Measurements from ENCODE around the gene AKAP13. TPM values are rescaled to one million over a fixed set of nuclear protein-coding genes. Genes with fewer than 3 reads are reported as not detected.

AKAP13 gene
- total RNA-seq, 1 donor from 2014 or later = 73.8 TPM

DNA sequence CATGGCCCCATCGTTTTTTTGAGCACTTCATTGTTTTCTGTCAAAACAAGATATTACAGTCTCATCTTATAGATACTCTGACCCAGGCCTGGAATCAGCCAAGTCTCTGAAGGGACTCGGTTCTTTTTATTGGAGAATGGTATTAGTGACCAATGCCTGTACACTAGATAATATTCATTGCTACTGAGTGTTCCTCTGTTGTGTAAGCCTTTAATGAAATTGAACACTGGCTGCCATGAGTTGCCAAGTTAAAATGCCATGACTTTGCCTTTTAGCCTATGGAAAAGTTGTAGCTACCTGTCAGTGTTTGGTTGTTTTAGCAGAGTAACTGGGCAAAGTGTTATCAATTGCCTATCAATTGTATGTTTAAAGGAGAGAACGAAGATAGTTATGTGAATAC, 134.0 kb downstream of the AKAP13 start:
- Mint-ChIP-seq H3K9me3 (peaks cover 3% of the 10 kb centered on the region), H3K27me3 (ENCODE audit: insufficient read depth, low read depth) (peaks cover 2% of the 10 kb centered on the region), H3K27ac (no peak overlapping the region), H3K4me1 (peaks cover 12% of the 10 kb centered on the region), H3K4me3 (no peak overlapping the region), H3K36me3 (peaks cover 9% of the 10 kb centered on the region)
- H3K9me3 ChIP-seq (ENCODE audit: low read depth) = no peaks in the 10 kb centered on the region
- peaks cover 17% of the 10 kb centered on the region for H3K4me1 ChIP-seq
- no peaks in the 10 kb centered on the region for H3K36me3 ChIP-seq
- no peaks in the 10 kb centered on the region for H3K27me3 ChIP-seq
- no peak overlapping the region for H3K27ac ChIP-seq
- H3K79me2 ChIP-seq (ENCODE audit: low read depth) = peaks cover 84% of the 10 kb centered on the region
- H2AFZ ChIP-seq (replicated peaks) = no peak overlapping the region
- DNase-seq (ENCODE audit: low spot score) = no peak
- TF ChIP-seq EZH2phosphoT487 (IDR thresholded peaks at IDR 0.05) (no peak), EZH2 (IDR thresholded peaks at IDR 0.05) (no peak)
- TF ChIP-seq, protein P1, sequence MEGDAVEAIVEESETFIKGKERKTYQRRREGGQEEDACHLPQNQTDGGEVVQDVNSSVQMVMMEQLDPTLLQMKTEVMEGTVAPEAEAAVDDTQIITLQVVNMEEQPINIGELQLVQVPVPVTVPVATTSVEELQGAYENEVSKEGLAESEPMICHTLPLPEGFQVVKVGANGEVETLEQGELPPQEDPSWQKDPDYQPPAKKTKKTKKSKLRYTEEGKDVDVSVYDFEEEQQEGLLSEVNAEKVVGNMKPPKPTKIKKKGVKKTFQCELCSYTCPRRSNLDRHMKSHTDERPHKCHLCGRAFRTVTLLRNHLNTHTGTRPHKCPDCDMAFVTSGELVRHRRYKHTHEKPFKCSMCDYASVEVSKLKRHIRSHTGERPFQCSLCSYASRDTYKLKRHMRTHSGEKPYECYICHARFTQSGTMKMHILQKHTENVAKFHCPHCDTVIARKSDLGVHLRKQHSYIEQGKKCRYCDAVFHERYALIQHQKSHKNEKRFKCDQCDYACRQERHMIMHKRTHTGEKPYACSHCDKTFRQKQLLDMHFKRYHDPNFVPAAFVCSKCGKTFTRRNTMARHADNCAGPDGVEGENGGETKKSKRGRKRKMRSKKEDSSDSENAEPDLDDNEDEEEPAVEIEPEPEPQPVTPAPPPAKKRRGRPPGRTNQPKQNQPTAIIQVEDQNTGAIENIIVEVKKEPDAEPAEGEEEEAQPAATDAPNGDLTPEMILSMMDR (IDR thresholded peaks at IDR 0.05) = no peak
- H4K20me1 ChIP-seq (ENCODE audit: low read depth) = peaks cover 27% of the 10 kb centered on the region
- H3K9ac ChIP-seq = no peak overlapping the region
- H3K4me2 ChIP-seq = no peak overlapping the region
- no peak overlapping the region for H3K4me3 ChIP-seq
- no peaks in the 10 kb centered on the region for H3F3A ChIP-seq (ENCODE audit: low read depth)

DNA sequence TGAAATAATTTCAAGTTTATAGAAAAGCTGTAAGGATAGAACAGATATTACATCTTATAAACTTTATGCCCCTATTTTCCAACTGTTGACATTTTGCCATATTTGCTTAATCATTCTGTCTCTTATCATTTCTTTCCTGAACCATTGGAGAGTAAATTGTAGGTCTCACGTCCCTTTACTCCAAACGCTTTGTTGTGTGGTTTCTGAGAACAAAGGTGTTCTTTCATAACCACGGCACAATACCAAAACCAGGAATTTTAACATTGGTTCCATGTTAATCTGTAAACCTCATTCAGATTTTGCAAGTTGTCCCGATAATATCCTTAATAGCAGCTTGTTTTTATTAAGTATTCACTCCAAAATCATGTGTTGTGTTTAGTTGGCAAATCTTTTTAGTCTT, 134.8 kb downstream of the AKAP13 start:
- Histone ChIP-seq H3K36me3 (no peaks in the 10 kb centered on the region), H4K20me1 (ENCODE audit: low read depth) (peaks cover 22% of the 10 kb centered on the region), H3K4me2 (no peak overlapping the region), H3K79me2 (ENCODE audit: low read depth) (peaks cover 84% of the 10 kb centered on the region), H3K9ac (no peak overlapping the region), H3K27ac (no peak overlapping the region), H3F3A (ENCODE audit: low read depth) (no peaks in the 10 kb centered on the region), H3K4me3 (no peak overlapping the region), H3K4me1 (peaks cover 10% of the 10 kb centered on the region), H2AFZ (replicated peaks) (no peak overlapping the region), H3K27me3 (no peaks in the 10 kb centered on the region), H3K9me3 (ENCODE audit: low read depth) (no peaks in the 10 kb centered on the region)
- DNase-seq (ENCODE audit: low spot score) = no peak
- Mint-ChIP-seq H3K27me3 (ENCODE audit: insufficient read depth, low read depth) (peaks cover 2% of the 10 kb centered on the region), H3K9me3 (peaks cover 3% of the 10 kb centered on the region), H3K4me1 (peaks cover 6% of the 10 kb centered on the region), H3K36me3 (peaks cover 9% of the 10 kb centered on the region), H3K27ac (no peak overlapping the region), H3K4me3 (no peak overlapping the region)
- TF ChIP-seq EZH2 (IDR thresholded peaks at IDR 0.05) = no peak
- TF ChIP-seq, protein P1 (IDR thresholded peaks at IDR 0.05) = no peak
- no peak for TF ChIP-seq EZH2phosphoT487 (IDR thresholded peaks at IDR 0.05)

DNA sequence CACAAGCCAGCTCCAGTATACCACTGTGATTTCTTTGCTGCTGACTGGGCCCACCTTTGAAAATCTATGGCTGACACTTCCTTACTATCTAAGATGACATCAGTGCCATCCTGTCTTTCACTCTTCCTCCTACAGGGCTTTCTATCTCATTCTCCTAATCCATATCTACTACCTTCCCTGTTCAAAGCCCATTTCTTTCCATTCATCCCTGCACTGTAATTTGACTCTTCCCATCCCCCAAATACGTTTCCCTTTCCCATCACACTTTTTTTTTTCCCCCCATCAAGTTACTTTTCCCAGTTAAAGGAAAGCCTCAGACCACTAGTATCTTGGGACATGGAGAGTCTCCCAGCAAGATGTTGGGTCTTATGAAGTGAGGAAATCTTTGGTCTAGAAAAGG, 136.7 kb downstream of the AKAP13 start:
- H3K4me3 ChIP-seq = no peak overlapping the region
- Mint-ChIP-seq H3K36me3 (peaks cover 11% of the 10 kb centered on the region), H3K27me3 (ENCODE audit: insufficient read depth, low read depth) (peaks cover 2% of the 10 kb centered on the region), H3K9me3 (peaks cover 3% of the 10 kb centered on the region), H3K4me3 (no peak overlapping the region), H3K27ac (no peak overlapping the region), H3K4me1 (peaks cover 6% of the 10 kb centered on the region)
- H4K20me1 ChIP-seq (ENCODE audit: low read depth) = peaks cover 23% of the 10 kb centered on the region
- H3K27me3 ChIP-seq = no peaks in the 10 kb centered on the region
- H3K9ac ChIP-seq = no peak overlapping the region
- H3K27ac ChIP-seq = no peak overlapping the region
- H3K36me3 ChIP-seq = no peaks in the 10 kb centered on the region
- peaks cover 10% of the 10 kb centered on the region for H3K4me1 ChIP-seq
- no peaks in the 10 kb centered on the region for H3K9me3 ChIP-seq (ENCODE audit: low read depth)
- peak overlapping the region; percentile 41 for H3K4me2 ChIP-seq
- TF ChIP-seq EZH2 (IDR thresholded peaks at IDR 0.05) (no peak), EZH2phosphoT487 (IDR thresholded peaks at IDR 0.05) (no peak)
- TF ChIP-seq, protein P1 (IDR thresholded peaks at IDR 0.05) = no peak
- H3F3A ChIP-seq (ENCODE audit: low read depth) = no peaks in the 10 kb centered on the region
- peaks cover 77% of the 10 kb centered on the region for H3K79me2 ChIP-seq (ENCODE audit: low read depth)
- DNase-seq (ENCODE audit: low spot score) = no peak
- H2AFZ ChIP-seq (replicated peaks) = no peak overlapping the region

Measured in neural progenitor cell (in vitro differentiated cells).